SU-DHL-6 (cell line): ENCODE data around the gene JPH3.

ENCODE experiments used
- H2AFZ ChIP-seq: fragments of 200-600 bp; sonication (generic); 2 replicates; pipeline ENCODE4 v1.6.1; 2014; ENCODE audit warnings: low read depth, mild to moderate bottlenecking, moderate library complexity, mixed read lengths, antibody characterized with exemption, low read length; ENCODE audit not compliant: severe bottlenecking
- H3F3A ChIP-seq: fragments of 200-600 bp; shearing (Covaris generic); 2 replicates; pipeline ENCODE4 v1.6.0; 2016; ENCODE audit warnings: antibody characterized with exemption, mild to moderate bottlenecking; ENCODE audit not compliant: insufficient read depth
- H3K27ac ChIP-seq: fragments of 200-600 bp; sonication (generic); 2 replicates; pipeline ENCODE4 v1.5.1; 2016; ENCODE audit warnings: low read depth, mild to moderate bottlenecking, low read length, moderate library complexity, mixed read lengths
- H3K27me3 ChIP-seq: fragments of 200-600 bp; sonication (generic), shearing (Covaris generic); 2 replicates; pipeline ENCODE4 v1.6.0; 2014; ENCODE audit warnings: mild to moderate bottlenecking, low read length
- H3K36me3 ChIP-seq: fragments of 200-600 bp; sonication (generic); 2 replicates; pipeline ENCODE4 v1.6.1; 2014; ENCODE audit warnings: mild to moderate bottlenecking, low read length, mixed read lengths
- H3K4me2 ChIP-seq: fragments of 300-600, 200-600 bp; shearing (Covaris generic), sonication (generic); 2 replicates; pipeline ENCODE4 v1.6.0; 2014; ENCODE audit warnings: low read length, low read depth, mild to moderate bottlenecking; ENCODE audit not compliant: poor library complexity, severe bottlenecking
- H3K4me3 ChIP-seq: fragments of 200-600 bp; sonication (generic); 2 replicates; pipeline ENCODE4 v1.5.1; 2014; ENCODE audit warnings: antibody characterized with exemption, low read length, mild to moderate bottlenecking, mixed read lengths; ENCODE audit not compliant: insufficient read depth, poor library complexity, severe bottlenecking
- H3K79me2 ChIP-seq: fragments of 200-600 bp; sonication (generic); 2 replicates; pipeline ENCODE4 v1.6.1; 2014; ENCODE audit warnings: mild to moderate bottlenecking, low read length, moderate library complexity; ENCODE audit not compliant: insufficient read depth
- H3K9ac ChIP-seq: fragments of 200-600 bp; sonication (generic); 2 replicates; pipeline ENCODE4 v1.7.0; 2014; ENCODE audit warnings: mild to moderate bottlenecking, low read length
- H3K9me2 ChIP-seq: fragments of 200-600 bp; sonication (generic); replicated peaks from 2 replicates; pipeline ENCODE4 v1.6.1; 2014; ENCODE audit warnings: low read length; ENCODE audit not compliant: insufficient read depth
- H3K9me3 ChIP-seq: fragments of 200-600 bp; sonication (generic); 2 replicates; pipeline ENCODE4 v1.6.1; 2014; ENCODE audit warnings: low read length, mixed read lengths; ENCODE audit not compliant: insufficient read depth
- H4K20me1 ChIP-seq: fragments of 200-600 bp; sonication (generic); 2 replicates; pipeline ENCODE4 v1.6.1; 2014; ENCODE audit warnings: low read depth, mild to moderate bottlenecking, antibody characterized with exemption, low read length, moderate library complexity, mixed read lengths
- CTCF ChIP-seq: fragments of 200-600 bp; sonication (generic); IDR thresholded peaks from one replicate; pipeline ENCODE4 v1.5.1; 2017; ENCODE audit warnings: antibody characterized with exemption, mild to moderate bottlenecking, low read length, moderate library complexity; ENCODE audit not compliant: insufficient read depth, poor library complexity, severe bottlenecking
- EZH2phosphoT487 ChIP-seq: fragments of 200-600 bp; sonication (generic), shearing (Covaris generic); conservative IDR thresholded peaks from 2 replicates; pipeline ENCODE4 v1.6.1; 2018; ENCODE audit warnings: mild to moderate bottlenecking, antibody characterized with exemption, low read length, moderate library complexity, mixed read lengths

The JPH3 gene

DNA sequence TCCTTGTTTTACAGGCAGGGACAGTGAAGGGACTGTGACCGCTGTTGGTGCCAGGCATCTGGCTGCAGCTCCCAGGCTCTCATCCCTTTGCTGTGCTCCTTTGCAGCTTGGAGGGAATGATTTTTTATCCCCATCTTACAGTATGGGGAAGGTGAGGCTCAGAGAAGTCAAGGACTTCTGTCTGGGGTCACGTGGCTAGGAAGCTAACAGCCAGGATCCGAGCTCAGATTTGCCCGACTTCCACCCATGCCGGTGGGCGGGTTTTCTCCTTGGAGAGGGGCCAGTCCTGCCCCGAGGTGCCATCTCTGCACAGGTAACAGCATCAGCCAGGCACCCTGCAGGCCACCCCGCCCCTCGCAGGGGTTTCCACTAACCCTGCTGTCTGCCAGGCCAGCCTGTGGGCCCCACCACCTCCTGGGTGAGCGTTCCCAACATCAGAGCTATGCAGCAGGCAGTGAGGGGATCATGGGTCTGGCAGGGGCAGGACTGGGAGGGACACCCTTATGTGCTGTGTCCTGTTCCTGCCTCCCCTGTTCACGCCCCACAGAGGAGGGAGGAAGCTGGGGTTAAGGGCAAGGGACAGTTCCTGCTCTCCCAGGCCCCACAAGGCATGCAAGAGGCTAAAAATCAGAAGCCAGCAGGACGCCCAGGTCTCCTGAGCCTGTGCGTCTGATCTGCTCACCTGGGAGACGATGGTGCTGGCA is 25.4 kb downstream of the JPH3 start:
- Histone ChIP-seq H3K4me2 (no peak overlapping the region), H3F3A (no peaks in the 10 kb centered on the region), H3K4me3 (no peak overlapping the region), H3K27me3 (peaks cover 5% of the 10 kb centered on the region; the same call in 1 of the 2 replicates), H3K79me2 (no peaks in the 10 kb centered on the region), H4K20me1 (no peaks in the 10 kb centered on the region), H3K9ac (no peak overlapping the region), H3K9me2 (no peaks in the 10 kb centered on the region), H3K27ac (no peak overlapping the region), H3K36me3 (no peaks in the 10 kb centered on the region), H3K9me3 (no peaks in the 10 kb centered on the region), H2AFZ (no peak overlapping the region)
- TF ChIP-seq CTCF, result no peak
- TF ChIP-seq EZH2phosphoT487, result no peak

GRCh38 chr16:87628246-87628923 is 26.1 kb downstream of the JPH3 start:
- Histone ChIP-seq H3F3A (no peaks in the 10 kb centered on the region), H3K36me3 (no peaks in the 10 kb centered on the region), H3K9me2 (no peaks in the 10 kb centered on the region), H4K20me1 (no peaks in the 10 kb centered on the region), H3K4me3 (no peak overlapping the region), H3K9ac (no peak overlapping the region), H3K27ac (no peak overlapping the region), H3K4me2 (no peak overlapping the region), H3K79me2 (no peaks in the 10 kb centered on the region), H2AFZ (no peak overlapping the region), H3K9me3 (no peaks in the 10 kb centered on the region), H3K27me3 (peaks cover 5% of the 10 kb centered on the region; the same call in 1 of the 2 replicates)
- TF ChIP-seq CTCF (no peak), EZH2phosphoT487 (no peak)

- no peaks in the 10 kb centered on the region for H3F3A ChIP-seq
- H3K9ac ChIP-seq, result no peak overlapping the region
- no peaks in the 10 kb centered on the region for H3K36me3 ChIP-seq
- H3K27ac ChIP-seq, result no peak overlapping the region
- no peak overlapping the region for H3K4me2 ChIP-seq
- H3K9me2 ChIP-seq, result no peaks in the 10 kb centered on the region
- no peak overlapping the region for H3K4me3 ChIP-seq
- no peaks in the 10 kb centered on the region for H4K20me1 ChIP-seq
- no peak overlapping the region for H2AFZ ChIP-seq
- H3K79me2 ChIP-seq, result no peaks in the 10 kb centered on the region
- H3K9me3 ChIP-seq, result no peaks in the 10 kb centered on the region
- TF ChIP-seq EZH2phosphoT487 (no peak), CTCF (no peak)
- peaks cover 5% of the 10 kb centered on the region; the same call in 1 of the 2 replicates for H3K27me3 ChIP-seq
These were observed 26.6 kb downstream of the JPH3 start for GRCh38 chr16:87628940-87629339.
